SK-N-MC (cell line): Measurements from ENCODE around the gene ADCY7.

ENCODE experiments used
- DNase-seq: peaks from one replicate; pipeline ENCODE4 v3.0.0-alpha.2; 2011; ENCODE audit warnings: low read depth, low spot score
- H3K27ac ChIP-seq: fragments of 200-600 bp; sonication (generic); 2 replicates; pipeline ENCODE4 v1.5.1; 2016; ENCODE audit warnings: mixed run types
- H3K36me3 ChIP-seq: fragments of 200-600 bp; sonication (generic); 2 replicates; pipeline ENCODE4 v1.6.1; 2017; ENCODE audit warnings: antibody characterized with exemption, low read length, mixed read lengths; ENCODE audit not compliant: insufficient read depth
- H3K4me3 ChIP-seq: fragments of 200-600 bp; sonication (generic); 2 replicates; pipeline ENCODE4 v1.5.1; 2016
- H3K9ac ChIP-seq: fragments of 200-600 bp; sonication (generic); 2 replicates; pipeline ENCODE4 v1.8.0; 2017; ENCODE audit warnings: mixed run types, mixed read lengths; ENCODE audit not compliant: insufficient read length
- H3K9me3 ChIP-seq: fragments of 200-600 bp; sonication (generic); 2 replicates; pipeline ENCODE4 v1.6.1; 2017; ENCODE audit warnings: low read depth, mild to moderate bottlenecking, antibody characterized with exemption, low read length, moderate library complexity, mixed read lengths
- EZH2 ChIP-seq: fragments of 200-600 bp; sonication (generic); IDR thresholded peaks from one replicate; pipeline ENCODE4 v1.6.1; 2017; ENCODE audit warnings: antibody characterized with exemption
- FOXP2 ChIP-seq: optimal IDR thresholded peaks from 2 replicates; pipeline ENCODE3; 2011; ENCODE audit warnings: mild to moderate bottlenecking, moderate library complexity; ENCODE audit not compliant: insufficient read depth; ENCODE audit errors: extremely low read length, control extremely low read depth
- POLR2AphosphoS5 ChIP-seq: IDR thresholded peaks from 2 replicates; pipeline ENCODE4 v1.6.1; 2012; ENCODE audit warnings: mild to moderate bottlenecking, low read depth, low read length, borderline replicate concordance

Gene ADCY7

DNA sequence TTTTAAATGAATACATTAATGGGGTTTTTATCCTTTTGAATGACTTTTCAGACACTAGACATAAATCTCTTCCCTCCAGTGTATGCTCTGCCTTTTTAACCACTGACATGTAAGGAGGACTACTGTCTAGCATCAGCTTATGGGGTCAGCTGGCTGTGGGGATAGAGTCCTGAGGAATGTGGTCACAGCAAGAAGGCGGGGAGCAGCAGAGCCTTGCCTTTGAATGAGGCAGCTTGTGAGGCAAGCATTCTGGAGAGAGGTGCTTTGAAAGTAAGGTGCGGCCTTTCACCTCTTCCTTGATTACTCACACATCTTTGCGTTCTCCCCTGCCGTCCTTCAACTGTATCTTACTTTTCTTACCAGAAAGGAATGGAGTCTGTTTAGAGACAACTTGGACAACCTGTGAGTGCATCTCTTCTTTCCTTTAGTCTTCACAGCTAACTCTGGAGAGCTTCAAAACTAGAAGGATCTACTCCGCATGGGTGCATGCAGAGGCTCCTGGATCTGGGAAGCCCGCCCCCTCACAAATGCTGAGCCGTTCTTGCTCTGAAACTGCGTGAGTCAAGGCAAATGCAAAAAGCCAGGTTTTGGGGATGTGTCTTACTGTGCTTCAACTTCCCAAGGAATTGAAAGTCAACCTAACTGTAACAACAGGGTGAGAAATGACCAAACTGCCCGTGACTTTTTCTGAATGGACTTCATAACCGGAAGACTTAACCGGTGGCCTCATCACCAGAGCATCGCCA is 49.9 kb downstream of the ADCY7 start:
- Histone ChIP-seq H3K27ac (no peak overlapping the region), H3K9me3 (no peaks in the 10 kb centered on the region), H3K4me3 (no peak overlapping the region), H3K36me3 (peaks cover 25% of the 10 kb centered on the region; the same call in 1 of the 2 replicates), H3K9ac (no peak overlapping the region)
- DNase-seq, result no peak
- TF ChIP-seq FOXP2, result no peak

DNA sequence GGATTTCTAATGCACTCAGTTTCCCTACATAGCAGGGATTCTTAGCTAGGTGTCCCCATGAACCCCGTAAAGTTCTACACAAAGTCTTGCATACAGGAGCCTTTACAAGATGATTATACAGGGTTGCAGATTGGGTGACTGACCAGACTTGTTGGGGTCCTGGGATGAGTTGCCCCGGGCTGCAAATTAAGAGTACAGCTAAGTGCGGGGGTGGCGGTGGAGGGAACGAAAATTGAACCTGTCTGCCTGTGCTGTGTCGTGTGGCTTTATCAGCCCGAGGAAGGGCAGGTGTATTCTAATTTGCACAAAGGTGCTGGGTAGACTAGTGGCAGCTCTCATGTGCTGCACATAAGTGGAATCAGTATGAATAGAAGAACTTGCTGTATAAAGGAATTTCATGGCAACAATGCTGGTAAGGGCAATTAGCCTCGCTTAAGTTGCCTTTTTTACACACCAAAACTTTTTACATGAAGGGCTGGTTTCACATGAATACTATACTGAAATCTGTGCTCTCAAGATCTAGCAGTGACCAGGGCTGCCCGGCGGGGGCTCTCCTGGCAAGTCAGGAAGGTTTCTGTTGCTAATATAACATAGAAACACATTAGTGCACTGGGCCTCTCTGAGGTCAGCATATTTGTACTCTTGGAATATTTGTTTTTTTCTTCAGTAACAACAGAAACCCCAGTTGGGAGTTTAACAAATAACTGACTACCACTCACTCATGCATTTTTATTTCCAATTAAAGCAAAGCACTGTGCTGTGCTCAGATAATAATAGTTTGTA is 50.7 kb downstream of the ADCY7 start:
- Histone ChIP-seq H3K9ac (no peak overlapping the region), H3K36me3 (peaks cover 25% of the 10 kb centered on the region; the same call in 1 of the 2 replicates), H3K9me3 (no peaks in the 10 kb centered on the region), H3K27ac (no peak overlapping the region), H3K4me3 (no peak overlapping the region)
- no peak for DNase-seq
- TF ChIP-seq POLR2AphosphoS5, result no peak

DNA sequence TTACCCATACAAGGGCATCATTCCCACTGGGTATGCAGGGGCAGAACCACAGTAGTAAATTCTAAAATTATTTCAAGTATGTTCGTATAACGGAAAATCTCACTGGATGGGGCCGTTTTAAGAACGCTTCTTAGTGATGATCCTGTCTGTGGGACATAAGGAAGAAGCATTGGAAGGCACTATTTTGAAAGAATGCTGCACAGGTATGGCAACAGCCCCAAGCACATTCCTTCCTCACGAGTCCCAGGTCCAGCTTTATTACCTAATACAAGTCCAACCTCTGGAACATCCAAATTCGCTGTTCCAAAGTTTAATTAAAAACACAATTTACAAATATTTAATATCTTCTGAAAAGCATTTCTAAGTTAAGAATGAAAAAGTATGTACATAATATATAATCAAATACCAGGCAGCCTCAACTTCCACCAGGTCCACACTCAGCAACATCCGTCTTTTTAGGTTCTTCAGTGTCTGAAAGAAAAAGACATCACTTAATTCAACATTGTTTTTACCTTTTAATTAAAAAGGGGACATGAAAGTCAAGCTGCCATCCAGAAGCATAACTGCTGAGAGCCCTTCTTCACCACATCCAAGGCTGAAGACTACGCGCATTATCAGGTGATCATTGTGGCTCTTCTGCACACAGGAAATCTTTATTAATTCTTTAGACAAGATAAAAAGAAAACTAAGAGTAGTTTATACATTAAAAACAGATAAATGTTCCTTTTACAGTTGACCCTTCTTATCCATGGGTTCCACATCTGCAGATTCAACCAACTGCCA is 52.6 kb downstream of the ADCY7 start:
- H3K36me3 ChIP-seq, result peaks cover 25% of the 10 kb centered on the region; the same call in 1 of the 2 replicates
- H3K9me3 ChIP-seq, result no peaks in the 10 kb centered on the region

DNA sequence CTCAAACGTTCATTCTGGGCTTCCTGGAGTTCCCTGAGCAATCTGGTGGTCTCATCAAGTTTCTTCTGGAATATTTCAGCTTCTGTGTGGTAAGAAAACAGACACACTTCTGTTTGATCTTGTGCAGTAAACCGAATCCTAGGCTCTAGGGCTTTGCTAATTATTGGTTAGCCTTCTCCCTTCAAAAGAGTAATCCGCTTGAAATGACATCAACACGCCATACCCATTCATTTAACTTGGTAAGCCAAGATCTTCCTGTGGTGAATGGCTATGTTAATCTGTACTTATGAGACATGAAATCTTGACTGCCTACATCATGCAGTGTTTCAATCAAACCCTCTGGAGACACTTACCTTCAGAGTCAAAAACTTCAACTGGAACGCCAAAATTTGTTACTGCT is 54.0 kb downstream of the ADCY7 start:
- H3K4me3 ChIP-seq, result no peak overlapping the region
- H3K36me3 ChIP-seq, result peaks cover 25% of the 10 kb centered on the region; the same call in 1 of the 2 replicates
- no peak for DNase-seq
- no peak overlapping the region for H3K9ac ChIP-seq
- H3K9me3 ChIP-seq, result no peaks in the 10 kb centered on the region
- no peak for TF ChIP-seq FOXP2
- no peak for TF ChIP-seq EZH2
- TF ChIP-seq POLR2AphosphoS5, result no peak
- no peak overlapping the region for H3K27ac ChIP-seq

More for the DNA sequence above, 52.6 kb downstream of the ADCY7 start:
- Histone ChIP-seq H3K27ac (no peak overlapping the region), H3K9ac (no peak overlapping the region), H3K4me3 (no peak overlapping the region)
- DNase-seq, result no peak
- TF ChIP-seq FOXP2, result no peak
- TF ChIP-seq POLR2AphosphoS5, result no peak
- no peak for TF ChIP-seq EZH2

DNA sequence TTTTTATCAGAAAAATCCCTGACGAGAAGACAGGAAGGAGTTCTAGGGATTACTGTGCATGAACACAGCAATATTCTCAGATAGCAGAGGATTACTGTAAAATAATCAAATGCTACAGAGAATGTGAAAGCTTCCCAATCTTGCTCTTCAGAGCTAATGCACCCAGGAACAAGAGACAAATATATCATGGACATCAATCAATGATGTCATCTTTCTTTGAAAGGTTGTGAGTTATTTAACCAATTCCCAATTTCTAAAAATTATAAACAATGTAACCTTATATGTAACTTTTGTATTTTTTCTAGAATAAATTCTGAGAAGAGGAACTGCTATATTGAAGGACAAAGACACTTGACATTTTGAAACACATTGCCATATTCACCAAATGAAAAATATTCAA is 56.0 kb downstream of the ADCY7 start:
- no peaks in the 10 kb centered on the region for H3K9me3 ChIP-seq
- H3K27ac ChIP-seq, result no peak overlapping the region
- no peak for DNase-seq
- H3K4me3 ChIP-seq, result no peak overlapping the region
- TF ChIP-seq EZH2 (no peak), FOXP2 (no peak), POLR2AphosphoS5 (no peak)
- H3K36me3 ChIP-seq, result peaks cover 29% of the 10 kb centered on the region; the same call in 1 of the 2 replicates
- H3K9ac ChIP-seq, result no peak overlapping the region

DNA sequence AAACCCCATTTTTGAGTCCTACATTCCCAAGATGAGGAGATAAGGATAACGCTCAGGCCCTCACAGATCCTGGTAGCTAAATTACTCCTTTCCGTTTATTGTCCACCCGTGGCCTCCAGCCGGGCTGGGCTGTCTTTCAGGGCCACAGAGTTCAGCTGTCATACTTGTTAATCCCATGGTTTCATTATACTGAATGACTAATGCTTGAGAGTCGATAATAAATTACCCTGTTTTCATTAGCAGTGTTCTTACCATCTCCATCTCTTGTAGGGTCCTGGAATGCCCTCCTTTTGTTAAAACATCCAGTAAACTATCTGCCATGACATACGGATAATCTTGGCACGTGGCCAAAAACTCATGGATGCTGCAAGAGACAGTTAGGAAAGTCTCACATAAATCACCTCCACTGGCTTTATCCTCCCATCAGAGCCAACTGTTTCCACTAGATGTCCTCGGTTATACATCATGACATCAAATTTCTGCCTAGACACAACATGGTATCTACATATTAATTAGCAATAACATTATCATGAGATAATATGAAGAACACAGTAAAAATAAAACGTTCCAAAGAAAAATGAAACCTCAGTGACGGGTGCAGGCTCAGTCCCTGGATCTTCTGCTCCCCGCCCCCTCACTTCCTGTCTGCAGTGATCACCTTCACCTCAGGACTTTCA is 57.1 kb downstream of the ADCY7 start:
- Histone ChIP-seq H3K4me3 (no peak overlapping the region), H3K9me3 (no peaks in the 10 kb centered on the region), H3K9ac (no peak overlapping the region), H3K27ac (no peak overlapping the region), H3K36me3 (peaks cover 19% of the 10 kb centered on the region; the same call in 1 of the 2 replicates)
- no peak for TF ChIP-seq POLR2AphosphoS5
- TF ChIP-seq EZH2, result no peak
- TF ChIP-seq FOXP2, result no peak
- no peak for DNase-seq

DNA sequence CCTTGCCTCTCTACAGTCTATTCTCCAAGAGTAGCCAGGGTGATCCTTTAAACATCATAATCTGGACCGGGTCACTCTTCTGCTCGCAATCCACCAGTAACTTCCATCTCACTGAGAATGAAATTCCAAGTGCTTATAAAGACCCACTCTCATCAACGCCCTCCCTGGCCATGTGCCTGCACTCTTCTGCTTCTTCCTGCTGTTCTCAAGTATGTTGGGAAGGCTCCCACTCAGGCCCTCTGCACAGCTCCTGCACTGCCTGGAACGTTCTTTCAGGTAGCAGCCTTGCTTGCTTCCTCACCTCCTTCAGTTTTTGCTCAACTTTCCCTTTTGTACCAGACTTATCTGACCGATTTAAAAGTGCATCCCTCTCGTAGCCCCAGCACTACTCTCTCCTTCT is 58.0 kb downstream of the ADCY7 start:
- Histone ChIP-seq H3K27ac (no peak overlapping the region), H3K9ac (no peak overlapping the region), H3K9me3 (no peaks in the 10 kb centered on the region), H3K4me3 (no peak overlapping the region), H3K36me3 (peaks cover 18% of the 10 kb centered on the region; the same call in 1 of the 2 replicates)
- no peak for TF ChIP-seq FOXP2
- TF ChIP-seq POLR2AphosphoS5, result no peak
- TF ChIP-seq EZH2, result no peak
- no peak for DNase-seq

DNA sequence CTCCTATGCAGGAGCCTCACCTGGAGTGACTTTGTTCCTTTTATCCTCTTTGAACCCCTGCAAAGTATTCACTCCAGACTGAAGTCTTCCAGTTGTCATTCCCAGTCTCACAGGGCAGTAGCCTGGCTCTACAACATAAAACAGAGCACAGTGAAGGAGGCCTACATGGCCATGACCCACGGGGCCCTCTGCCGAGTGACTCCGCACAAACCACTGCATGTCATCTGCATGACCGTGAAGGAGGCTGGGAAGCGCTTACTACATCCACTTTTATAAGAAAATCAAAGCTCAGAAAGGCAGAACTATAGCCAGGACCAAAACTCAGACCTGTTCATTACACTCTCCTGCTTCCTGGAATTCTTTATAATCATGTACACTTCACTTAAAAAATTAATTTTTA is 59.9 kb downstream of the ADCY7 start:
- TF ChIP-seq EZH2 (no peak), POLR2AphosphoS5 (no peak), FOXP2 (no peak)
- no peak overlapping the region for H3K9ac ChIP-seq
- H3K9me3 ChIP-seq, result no peaks in the 10 kb centered on the region
- H3K4me3 ChIP-seq, result no peak overlapping the region
- H3K27ac ChIP-seq, result no peak overlapping the region
- peaks cover 7% of the 10 kb centered on the region; the same call in 1 of the 2 replicates for H3K36me3 ChIP-seq
- no peak for DNase-seq
